ENCODE results near the gene NDUFA13. TPM values are rescaled to one million over a fixed set of nuclear protein-coding genes. Genes with fewer than 3 reads are reported as not detected.
"Not testable (repeated sequence)": the region's sequence is repeated elsewhere in the genome, so short reads cannot be mapped to it uniquely, and the experiment has no call there.

The NDUFA13 gene
- polyA plus RNA-seq (2011; rRNA removed), result 388 and 454 TPM in 2 replicates
- 86.2 and 132 TPM in 2 replicates for polyA minus RNA-seq (2011; rRNA and poly(A)+ RNA removed)

DNA sequence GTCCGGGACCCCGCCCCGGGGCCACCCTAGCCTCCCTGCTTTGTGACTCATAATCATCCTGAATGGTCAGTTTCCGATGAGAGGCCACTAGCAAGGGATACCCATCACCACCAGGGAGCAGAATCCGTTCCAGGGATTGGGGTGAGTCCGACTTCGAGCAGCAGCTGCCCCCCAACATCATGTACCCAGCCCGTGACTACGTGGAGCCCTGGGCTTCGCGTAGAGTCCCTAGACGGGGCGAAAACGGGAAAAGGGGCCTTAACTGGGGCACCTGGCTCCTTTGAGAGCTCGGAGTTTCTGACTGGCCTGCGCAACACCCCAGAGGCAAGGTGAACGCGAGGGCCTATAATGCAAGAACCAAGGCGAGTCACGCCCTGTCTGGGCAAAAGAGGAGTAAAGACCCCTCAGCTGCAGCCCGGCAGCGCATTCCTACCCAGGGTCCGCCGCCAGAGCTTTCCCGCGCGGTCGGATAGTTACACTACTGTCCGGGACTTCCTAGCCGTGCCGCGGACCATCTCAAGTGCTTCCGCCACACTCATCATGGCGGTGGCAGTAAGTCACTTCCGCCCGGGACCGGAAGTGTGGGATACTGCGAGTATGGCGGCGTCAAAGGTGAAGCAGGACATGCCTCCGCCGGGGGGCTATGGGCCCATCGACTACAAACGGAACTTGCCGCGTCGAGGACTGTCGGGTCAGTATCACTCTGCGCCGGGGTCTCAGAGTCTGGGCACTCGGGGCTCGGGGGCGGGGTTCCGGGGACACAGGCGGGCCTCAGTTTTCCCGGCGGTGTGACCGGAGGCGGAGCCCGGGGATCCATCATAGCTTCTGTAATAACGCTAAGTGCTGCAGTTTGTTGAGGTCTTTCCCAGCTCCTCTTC lies at the start of gene NDUFA13:
Gene NDUFA13, plus strand, starts transcription at position 584 of the 878 bp plus-strand sequence. Its CDS starts 14 bp downstream, at position 598.
- Histone ChIP-seq H3K27ac (ENCODE audit: low read depth, low read length) (peak within 1 kb of the TSS; percentile 68), H3K27me3 (ENCODE audit: control insufficient read depth, insufficient read depth, low read length) (no peaks in the 10 kb centered on the region), H3K9me3 (ENCODE audit: control insufficient read depth, insufficient read depth, low read length) (peaks cover 21% of the 10 kb centered on the region), H3K4me3 (ENCODE audit: low read depth, low read length) (peak within 1 kb of the TSS; percentile 92)
- peak; percentile 72 for DNase-seq (ENCODE audit: low read depth, low spot score)
- TF ChIP-seq, protein P1, sequence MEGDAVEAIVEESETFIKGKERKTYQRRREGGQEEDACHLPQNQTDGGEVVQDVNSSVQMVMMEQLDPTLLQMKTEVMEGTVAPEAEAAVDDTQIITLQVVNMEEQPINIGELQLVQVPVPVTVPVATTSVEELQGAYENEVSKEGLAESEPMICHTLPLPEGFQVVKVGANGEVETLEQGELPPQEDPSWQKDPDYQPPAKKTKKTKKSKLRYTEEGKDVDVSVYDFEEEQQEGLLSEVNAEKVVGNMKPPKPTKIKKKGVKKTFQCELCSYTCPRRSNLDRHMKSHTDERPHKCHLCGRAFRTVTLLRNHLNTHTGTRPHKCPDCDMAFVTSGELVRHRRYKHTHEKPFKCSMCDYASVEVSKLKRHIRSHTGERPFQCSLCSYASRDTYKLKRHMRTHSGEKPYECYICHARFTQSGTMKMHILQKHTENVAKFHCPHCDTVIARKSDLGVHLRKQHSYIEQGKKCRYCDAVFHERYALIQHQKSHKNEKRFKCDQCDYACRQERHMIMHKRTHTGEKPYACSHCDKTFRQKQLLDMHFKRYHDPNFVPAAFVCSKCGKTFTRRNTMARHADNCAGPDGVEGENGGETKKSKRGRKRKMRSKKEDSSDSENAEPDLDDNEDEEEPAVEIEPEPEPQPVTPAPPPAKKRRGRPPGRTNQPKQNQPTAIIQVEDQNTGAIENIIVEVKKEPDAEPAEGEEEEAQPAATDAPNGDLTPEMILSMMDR (IDR thresholded peaks at IDR 0.05; ENCODE audit: low read depth, low read length), result peak; percentile 30; the same call in 1 of the 2 replicates
- ChIA-PET POLR2A (interaction anchor here (0.5 to 1.8 kb wide), 7 partner anchors 17 to 312 kb away, joined by 3 to 6 read pairs (median 3); no protein-coding TSS in a partner anchor), CTCF (interaction anchor here (1.2 to 1.6 kb wide), 3 partner anchors 16 to 110 kb away, joined by 3 to 5 read pairs (median 3); partner anchors contain the start of gene GATAD2A)

DNA sequence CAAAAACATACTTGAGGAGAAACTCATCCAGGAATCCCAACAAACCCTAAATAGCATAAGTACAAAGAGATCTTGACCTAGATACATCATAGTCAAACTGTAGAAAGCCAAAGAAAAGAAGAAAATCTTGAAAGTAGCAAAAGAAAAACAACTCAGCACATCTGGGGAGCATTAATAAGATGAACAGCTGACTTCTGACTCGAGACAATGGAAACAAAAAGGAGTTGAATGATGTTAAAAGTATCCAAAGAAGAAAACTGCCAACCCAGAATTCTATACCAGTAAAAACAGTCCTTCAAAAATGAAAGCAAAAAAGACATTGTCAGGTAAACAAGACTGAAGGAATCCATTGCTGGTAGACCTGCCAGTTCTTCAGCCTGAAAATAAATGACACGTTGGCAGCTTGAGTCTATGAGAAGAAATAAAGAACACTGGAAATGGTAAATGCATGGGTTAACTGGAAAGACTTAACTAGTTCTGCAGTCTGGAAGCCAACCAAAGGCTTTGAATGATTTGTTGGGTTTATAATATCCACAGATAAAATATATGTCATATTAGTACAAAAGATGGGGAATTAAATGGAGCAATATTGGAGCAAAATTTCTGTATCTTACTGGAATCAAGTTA lies 47.5 kb upstream of the NDUFA13 start:
- Histone ChIP-seq H3K4me3 (ENCODE audit: low read depth, low read length) (no peak overlapping the region), H3K9me3 (ENCODE audit: control insufficient read depth, insufficient read depth, low read length) (peaks cover 36% of the 10 kb centered on the region), H3K27me3 (ENCODE audit: control insufficient read depth, insufficient read depth, low read length) (no peaks in the 10 kb centered on the region), H3K27ac (ENCODE audit: low read depth, low read length) (no peak overlapping the region)
- ChIA-PET POLR2A (no interaction called here), CTCF (no interaction called here)
- DNase-seq (ENCODE audit: low read depth, low spot score), result no peak
- TF ChIP-seq, protein P1 (IDR thresholded peaks at IDR 0.05; ENCODE audit: low read depth, low read length), result no peak

DNA sequence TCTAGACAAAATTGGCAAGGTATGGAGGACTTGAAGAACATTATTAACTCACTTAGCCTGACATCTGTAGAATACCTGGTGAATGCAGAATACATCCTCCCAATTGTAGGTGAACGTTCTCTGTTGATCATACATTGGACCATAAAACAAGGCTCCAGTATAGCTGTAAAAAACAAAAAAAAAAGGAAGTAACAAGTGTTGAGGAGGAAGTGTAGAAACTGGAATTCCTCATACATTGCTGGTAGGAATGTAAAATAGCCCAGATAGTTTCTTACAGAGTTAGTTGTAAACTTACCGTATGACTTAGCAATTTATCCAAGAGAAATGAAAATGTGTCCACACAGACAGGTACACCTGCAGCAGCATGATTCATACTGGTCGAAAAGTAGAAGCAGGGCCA lies 45.4 kb upstream of the NDUFA13 start:
- Histone ChIP-seq H3K4me3 (ENCODE audit: low read depth, low read length) (no peak overlapping the region), H3K27ac (ENCODE audit: low read depth, low read length) (no peak overlapping the region), H3K9me3 (ENCODE audit: control insufficient read depth, insufficient read depth, low read length) (peaks cover 33% of the 10 kb centered on the region), H3K27me3 (ENCODE audit: control insufficient read depth, insufficient read depth, low read length) (no peaks in the 10 kb centered on the region)
- TF ChIP-seq, protein P1 (IDR thresholded peaks at IDR 0.05; ENCODE audit: low read depth, low read length), result no peak
- POLR2A ChIA-PET, result no interaction called here
- DNase-seq (ENCODE audit: low read depth, low spot score), result no peak
- CTCF ChIA-PET, result interaction anchor here (1.1 kb wide), 1 partner anchor 82 kb away, joined by 4 read pairs; no protein-coding TSS in a partner anchor

DNA sequence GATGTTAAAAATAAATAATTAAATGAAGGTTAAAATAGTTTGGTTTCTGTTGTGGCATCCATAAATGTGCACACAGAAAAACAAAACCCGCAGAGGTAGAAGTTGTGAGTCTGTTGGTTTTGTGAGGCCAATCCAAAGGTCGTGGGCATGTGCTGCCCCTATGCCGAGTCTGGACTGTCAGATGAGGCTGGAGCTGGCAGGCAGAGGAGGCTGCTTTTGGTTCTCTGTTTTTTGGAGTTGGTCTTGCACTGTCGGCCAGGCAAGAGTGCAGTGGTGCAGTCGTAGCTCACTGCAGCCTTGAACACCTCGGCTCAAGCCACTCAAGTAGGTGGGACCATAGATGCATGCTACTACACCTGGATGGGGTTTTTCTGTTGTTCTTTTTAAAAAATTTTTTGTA lies 44.3 kb upstream of the NDUFA13 start:
- Histone ChIP-seq H3K9me3 (ENCODE audit: control insufficient read depth, insufficient read depth, low read length) (peaks cover 22% of the 10 kb centered on the region), H3K27ac (ENCODE audit: low read depth, low read length) (no peak overlapping the region), H3K4me3 (ENCODE audit: low read depth, low read length) (no peak overlapping the region), H3K27me3 (ENCODE audit: control insufficient read depth, insufficient read depth, low read length) (no peaks in the 10 kb centered on the region)
- CTCF ChIA-PET, result interaction anchor here (0.6 kb wide), 1 partner anchor 29 kb away, joined by 4 read pairs; no protein-coding TSS in a partner anchor
- no peak for DNase-seq (ENCODE audit: low read depth, low spot score)
- POLR2A ChIA-PET, result no interaction called here
- TF ChIP-seq, protein P1 (IDR thresholded peaks at IDR 0.05; ENCODE audit: low read depth, low read length), result no peak

DNA sequence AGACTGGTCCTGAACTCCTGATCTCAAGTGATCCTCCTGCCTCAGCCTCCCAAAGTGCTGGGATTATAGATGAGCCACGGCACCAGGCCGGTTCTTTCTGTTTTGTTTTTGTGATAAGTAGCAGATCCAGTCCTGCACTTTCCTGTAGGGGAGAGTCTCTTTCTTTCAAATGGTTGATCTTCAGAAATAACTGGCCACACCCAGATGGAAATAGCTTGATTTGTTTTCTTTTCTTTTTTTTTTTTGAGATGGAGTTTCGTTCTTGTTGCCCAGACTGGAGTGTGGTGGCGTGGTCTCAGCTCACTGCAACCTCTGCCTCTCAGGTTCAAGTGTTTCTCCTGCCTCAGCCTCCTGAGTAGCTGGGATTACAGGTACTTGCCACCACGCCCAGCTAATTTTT lies 43.9 kb upstream of the NDUFA13 start:
- DNase-seq (ENCODE audit: low read depth, low spot score), result not testable (repeated sequence)

More for the DNA sequence above, 43.9 kb upstream of the NDUFA13 start:
- H3K27me3 ChIP-seq (ENCODE audit: control insufficient read depth, insufficient read depth, low read length); POLR2A ChIA-PET; H3K4me3 ChIP-seq (ENCODE audit: low read depth, low read length); H3K27ac ChIP-seq (ENCODE audit: low read depth, low read length): not testable (repeated sequence)
- CTCF ChIA-PET, result interaction anchor here (0.6 kb wide), 1 partner anchor 29 kb away, joined by 4 read pairs; no protein-coding TSS in a partner anchor
- peaks cover 18% of the 10 kb centered on the region for H3K9me3 ChIP-seq (ENCODE audit: control insufficient read depth, insufficient read depth, low read length)
